SK-N-SH treated with all-trans-retinoic acid at 6 μM for 48 hours (cell line): ENCODE results near the gene SCAMP3.

Source experiments
- ATAC-seq: fragments of 200-7000 bp; cut with Tn5 transposase; 3 replicates; pipeline ENCODE4 v1.9.1; 2020; ENCODE audit warnings: mild to moderate bottlenecking, moderate library complexity
- ARNTL ChIP-seq: fragments of 450-650 bp; formaldehyde crosslinking; IDR thresholded peaks from 2 replicates; pipeline ENCODE4 v1.5.0; 2020; ENCODE audit warnings: low read depth, mild to moderate bottlenecking, moderate library complexity, borderline replicate concordance
- BACH2 ChIP-seq: fragments of 250-450 bp; sonication (Bioruptor Pico); IDR thresholded peaks from 2 replicates; pipeline ENCODE4 v1.9.0; 2021; ENCODE audit warnings: mild to moderate bottlenecking, borderline replicate concordance
- CSDC2 ChIP-seq: fragments of 250-450 bp; sonication (Bioruptor Pico); IDR thresholded peaks from 2 replicates; pipeline ENCODE4 v1.5.0; 2020; ENCODE audit warnings: mild to moderate bottlenecking, moderate library complexity
- ESRRG ChIP-seq: fragments of 250-450 bp; sonication (Bioruptor Pico); IDR thresholded peaks from 2 replicates; pipeline ENCODE4 v1.6.1; 2021; ENCODE audit warnings: mild to moderate bottlenecking
- GLIS3 ChIP-seq: fragments of 250-450 bp; sonication (Bioruptor Pico); IDR thresholded peaks from 2 replicates; pipeline ENCODE4 v1.5.0; 2020; ENCODE audit warnings: mild to moderate bottlenecking, moderate library complexity
- ISL1 ChIP-seq: fragments of 250-450 bp; sonication (Bioruptor Pico); IDR thresholded peaks from 2 replicates; pipeline ENCODE4 v2.1.2; 2022; ENCODE audit warnings: mild to moderate bottlenecking, moderate library complexity
- OSR1 ChIP-seq: fragments of 250-450 bp; sonication (Bioruptor Pico); IDR thresholded peaks from 2 replicates; pipeline ENCODE4 v1.8.0; 2022; ENCODE audit warnings: moderate library complexity, mild to moderate bottlenecking, inconsistent platforms
- PATZ1 ChIP-seq: fragments of 250-450 bp; sonication (Bioruptor Pico); IDR thresholded peaks from 2 replicates; pipeline ENCODE4 v1.8.0; 2020; ENCODE audit warnings: mild to moderate bottlenecking, moderate library complexity, borderline replicate concordance
- PPARA ChIP-seq: fragments of 250-450 bp; sonication (Bioruptor Pico); IDR thresholded peaks from 2 replicates; pipeline ENCODE4 v1.5.0; 2020; ENCODE audit warnings: mild to moderate bottlenecking, borderline replicate concordance
- RARB ChIP-seq: fragments of 250-450 bp; sonication (Bioruptor Pico); IDR thresholded peaks from 2 replicates; pipeline ENCODE4 v1.8.0; 2021; ENCODE audit warnings: mild to moderate bottlenecking, moderate library complexity
- SNAI2 ChIP-seq: fragments of 250-450 bp; sonication (Bioruptor Pico); IDR thresholded peaks from 2 replicates; pipeline ENCODE4 v1.5.0; 2020; ENCODE audit warnings: mild to moderate bottlenecking, moderate library complexity
- TCF4 ChIP-seq: fragments of 250-450 bp; sonication (Bioruptor Pico); IDR thresholded peaks from 2 replicates; pipeline ENCODE4 v1.8.0; 2021; ENCODE audit warnings: mild to moderate bottlenecking, moderate library complexity, borderline replicate concordance
- TOX ChIP-seq: fragments of 250-450 bp; sonication (Bioruptor Pico); IDR thresholded peaks from 2 replicates; pipeline ENCODE4 v1.8.0; 2021; ENCODE audit warnings: mild to moderate bottlenecking, moderate library complexity, borderline replicate concordance
- TSHZ2 ChIP-seq: fragments of 250-450 bp; sonication (Bioruptor Pico); IDR thresholded peaks from 2 replicates; pipeline ENCODE4 v1.5.0; 2020; ENCODE audit warnings: mild to moderate bottlenecking, moderate library complexity
- ZC3H10 ChIP-seq: fragments of 250-450 bp; sonication (Bioruptor Pico); IDR thresholded peaks from 2 replicates; pipeline ENCODE4 v1.5.1; 2021; ENCODE audit warnings: mild to moderate bottlenecking, moderate library complexity
- ZFP3 ChIP-seq: fragments of 250-450 bp; sonication (Bioruptor Pico); IDR thresholded peaks from 2 replicates; pipeline ENCODE4 v1.5.0; 2020; ENCODE audit warnings: mild to moderate bottlenecking, moderate library complexity
- ZFP30 ChIP-seq: fragments of 450-650 bp; formaldehyde crosslinking; IDR thresholded peaks from 2 replicates; pipeline ENCODE4 v1.5.0; 2022; ENCODE audit warnings: mild to moderate bottlenecking, moderate library complexity
- ZNF565 ChIP-seq: fragments of 450-650 bp; formaldehyde crosslinking; conservative IDR thresholded peaks from 2 replicates; pipeline ENCODE4 v1.5.0; 2020; ENCODE audit warnings: low read depth, mild to moderate bottlenecking, moderate library complexity
- ZNF70 ChIP-seq: fragments of 450-650 bp; formaldehyde crosslinking; IDR thresholded peaks from 2 replicates; pipeline ENCODE4 v1.5.0; 2020; ENCODE audit warnings: mild to moderate bottlenecking, moderate library complexity
- ZNF8 ChIP-seq: fragments of 450-650 bp; formaldehyde crosslinking; IDR thresholded peaks from 2 replicates; pipeline ENCODE4 v1.5.0; 2020; ENCODE audit warnings: mild to moderate bottlenecking, moderate library complexity
- TF ChIP-seq, protein P1 (sequence below): fragments of 250-450 bp; sonication (Bioruptor Pico); IDR thresholded peaks from 2 replicates; pipeline ENCODE4 v1.8.0; 2021; ENCODE audit warnings: low read depth, mild to moderate bottlenecking, moderate library complexity, borderline replicate concordance
- TF ChIP-seq, protein P2 (sequence below): fragments of 250-450 bp; sonication (Bioruptor Pico); IDR thresholded peaks from 2 replicates; pipeline ENCODE4 v1.5.1; 2020; ENCODE audit warnings: low read depth, mild to moderate bottlenecking, moderate library complexity
- TF ChIP-seq, protein P3 (sequence below): fragments of 250-450 bp; sonication (Bioruptor Pico); IDR thresholded peaks from 2 replicates; pipeline ENCODE4 v1.5.1; 2021; ENCODE audit warnings: mild to moderate bottlenecking, moderate library complexity

The SCAMP3 gene

DNA sequence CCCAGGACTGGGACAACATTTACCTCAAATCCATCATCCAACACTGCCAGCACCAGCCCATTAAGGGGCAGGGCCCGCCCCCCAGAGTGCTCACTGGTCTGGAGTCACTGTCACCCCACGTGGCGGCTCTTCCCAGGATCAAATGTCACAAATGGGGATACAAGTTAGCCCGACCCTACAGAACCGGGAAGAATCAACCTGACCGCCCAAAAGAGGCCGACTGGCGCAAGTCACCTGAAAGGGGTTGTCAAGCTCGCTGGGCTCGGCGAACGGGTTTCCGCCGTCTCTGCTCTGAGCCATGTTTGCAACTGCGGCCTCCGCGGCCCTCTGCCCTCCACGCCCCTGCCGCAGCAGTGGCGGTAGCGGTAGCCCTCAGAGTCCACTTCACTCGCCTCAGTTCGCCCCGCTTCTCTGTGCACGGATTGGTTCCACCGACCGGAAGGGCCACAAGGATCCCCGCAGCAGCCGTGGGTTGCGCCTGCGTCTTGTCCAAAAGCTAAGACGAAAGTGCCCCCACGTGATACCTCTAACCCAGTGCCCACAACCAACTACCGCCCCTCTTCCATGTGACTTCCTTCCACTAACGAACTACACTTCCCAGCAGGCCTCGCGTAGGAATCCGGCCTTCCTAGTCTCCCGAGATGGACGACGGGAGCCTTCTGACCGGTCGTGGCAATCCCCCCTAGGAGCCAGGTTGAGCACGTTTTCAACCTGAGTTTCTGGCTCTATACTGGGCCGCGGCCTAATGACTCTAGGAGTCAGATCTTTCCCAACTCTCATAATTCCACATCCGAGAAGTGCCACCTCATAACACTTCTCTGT lies at the start of gene SCAMP3:
Gene SCAMP3, minus strand, starts transcription at position 509 of the 822 bp plus-strand sequence. Its CDS starts 209 bp downstream, at position 300.
- peak; percentile 96 for ATAC-seq
- TF ChIP-seq ZC3H10 (peak; percentile 78), CSDC2 (CRISPR knock-in tag) (no peak), ZNF565 (CRISPR knock-in tag) (no peak), TCF4 (CRISPR knock-in tag) (no peak), SNAI2 (CRISPR knock-in tag) (no peak), ZNF70 (CRISPR knock-in tag) (no peak), PPARA (CRISPR knock-in tag) (no peak), ZNF8 (no peak), ISL1 (CRISPR knock-in tag) (no peak), ZFP3 (no peak), PATZ1 (CRISPR knock-in tag) (0 out of 2 replicates have a peak, but pooled peaks have one; percentile 24), TSHZ2 (no peak), GLIS3 (CRISPR knock-in tag) (peak; percentile 59), RARB (CRISPR knock-in tag) (peak; percentile 71; the same call in 1 of the 2 replicates), ARNTL (CRISPR knock-in tag) (no peak), BACH2 (CRISPR knock-in tag) (no peak), TOX (CRISPR knock-in tag) (peak; percentile 73), ESRRG (CRISPR knock-in tag) (peak; percentile 71), OSR1 (CRISPR knock-in tag) (no peak), ZFP30 (CRISPR knock-in tag) (no peak; the same call in 1 of the 2 replicates)
- TF ChIP-seq, protein P1, sequence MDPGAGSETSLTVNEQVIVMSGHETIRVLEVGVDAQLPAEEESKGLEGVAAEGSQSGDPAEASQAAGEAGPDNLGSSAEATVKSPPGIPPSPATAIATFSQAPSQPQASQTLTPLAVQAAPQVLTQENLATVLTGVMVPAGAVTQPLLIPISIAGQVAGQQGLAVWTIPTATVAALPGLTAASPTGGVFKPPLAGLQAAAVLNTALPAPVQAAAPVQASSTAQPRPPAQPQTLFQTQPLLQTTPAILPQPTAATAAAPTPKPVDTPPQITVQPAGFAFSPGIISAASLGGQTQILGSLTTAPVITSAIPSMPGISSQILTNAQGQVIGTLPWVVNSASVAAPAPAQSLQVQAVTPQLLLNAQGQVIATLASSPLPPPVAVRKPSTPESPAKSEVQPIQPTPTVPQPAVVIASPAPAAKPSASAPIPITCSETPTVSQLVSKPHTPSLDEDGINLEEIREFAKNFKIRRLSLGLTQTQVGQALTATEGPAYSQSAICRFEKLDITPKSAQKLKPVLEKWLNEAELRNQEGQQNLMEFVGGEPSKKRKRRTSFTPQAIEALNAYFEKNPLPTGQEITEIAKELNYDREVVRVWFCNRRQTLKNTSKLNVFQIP (CRISPR knock-in tag): peak; percentile 45; the same call in 1 of the 2 replicates
- TF ChIP-seq, protein P2, sequence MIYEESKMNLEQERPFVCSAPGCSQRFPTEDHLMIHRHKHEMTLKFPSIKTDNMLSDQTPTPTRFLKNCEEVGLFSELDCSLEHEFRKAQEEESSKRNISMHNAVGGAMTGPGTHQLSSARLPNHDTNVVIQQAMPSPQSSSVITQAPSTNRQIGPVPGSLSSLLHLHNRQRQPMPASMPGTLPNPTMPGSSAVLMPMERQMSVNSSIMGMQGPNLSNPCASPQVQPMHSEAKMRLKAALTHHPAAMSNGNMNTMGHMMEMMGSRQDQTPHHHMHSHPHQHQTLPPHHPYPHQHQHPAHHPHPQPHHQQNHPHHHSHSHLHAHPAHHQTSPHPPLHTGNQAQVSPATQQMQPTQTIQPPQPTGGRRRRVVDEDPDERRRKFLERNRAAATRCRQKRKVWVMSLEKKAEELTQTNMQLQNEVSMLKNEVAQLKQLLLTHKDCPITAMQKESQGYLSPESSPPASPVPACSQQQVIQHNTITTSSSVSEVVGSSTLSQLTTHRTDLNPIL (CRISPR knock-in tag): no peak
- TF ChIP-seq, protein P3, sequence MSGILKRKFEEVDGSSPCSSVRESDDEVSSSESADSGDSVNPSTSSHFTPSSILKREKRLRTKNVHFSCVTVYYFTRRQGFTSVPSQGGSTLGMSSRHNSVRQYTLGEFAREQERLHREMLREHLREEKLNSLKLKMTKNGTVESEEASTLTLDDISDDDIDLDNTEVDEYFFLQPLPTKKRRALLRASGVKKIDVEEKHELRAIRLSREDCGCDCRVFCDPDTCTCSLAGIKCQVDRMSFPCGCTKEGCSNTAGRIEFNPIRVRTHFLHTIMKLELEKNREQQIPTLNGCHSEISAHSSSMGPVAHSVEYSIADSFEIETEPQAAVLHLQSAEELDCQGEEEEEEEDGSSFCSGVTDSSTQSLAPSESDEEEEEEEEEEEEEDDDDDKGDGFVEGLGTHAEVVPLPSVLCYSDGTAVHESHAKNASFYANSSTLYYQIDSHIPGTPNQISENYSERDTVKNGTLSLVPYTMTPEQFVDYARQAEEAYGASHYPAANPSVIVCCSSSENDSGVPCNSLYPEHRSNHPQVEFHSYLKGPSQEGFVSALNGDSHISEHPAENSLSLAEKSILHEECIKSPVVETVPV (CRISPR knock-in tag): peak; percentile 34; the same call in 1 of the 2 replicates

- ATAC-seq: peak; percentile 7
- TF ChIP-seq ZC3H10: no peak
- TF ChIP-seq PATZ1 (CRISPR knock-in tag): no peak
These were observed 47.4 kb upstream of the SCAMP3 start for GRCh38 chr1:155309423-155310021.
